GM23338 (cell line): ENCODE data around the gene FHIT. TPM values are rescaled to one million over a fixed set of nuclear protein-coding genes. Genes with fewer than 3 reads are reported as not detected.

Experiments
- ATAC-seq: fragments of 200-7000 bp; cut with Tn5 transposase; 3 replicates; pipeline ENCODE4 v1.9.1; 2020
- DNase-seq: peaks from one replicate; pipeline ENCODE4 v3.0.0-alpha.2; 2015; ENCODE audit warnings: low spot score
- H2AFZ ChIP-seq: fragments of 200-600 bp; sonication (generic); 2 replicates; pipeline ENCODE4 v1.8.0; 2016; ENCODE audit warnings: antibody characterized with exemption, mild to moderate bottlenecking, moderate library complexity
- H3F3A ChIP-seq: fragments of 200-600 bp; sonication (generic); replicated peaks from 2 replicates; pipeline ENCODE4 v1.8.0; 2017; ENCODE audit warnings: antibody characterized with exemption, mixed run types, low read depth
- H3K27ac ChIP-seq: fragments of 200-600 bp; sonication (generic); 2 replicates; pipeline ENCODE4 v1.6.1; 2016; ENCODE audit warnings: low read depth
- H3K27me3 ChIP-seq: fragments of 200-600 bp; sonication (generic); 2 replicates; pipeline ENCODE4 v1.8.0; 2016; ENCODE audit warnings: mild to moderate bottlenecking, mixed run types, moderate library complexity; ENCODE audit not compliant: insufficient read depth
- H3K36me3 ChIP-seq: fragments of 200-600 bp; sonication (generic); 2 replicates; pipeline ENCODE4 v1.8.0; 2016; ENCODE audit warnings: mild to moderate bottlenecking; ENCODE audit not compliant: insufficient read depth
- H3K4me1 ChIP-seq: fragments of 200-600 bp; sonication (generic); 2 replicates; pipeline ENCODE4 v1.8.0; 2016; ENCODE audit warnings: mild to moderate bottlenecking, moderate library complexity; ENCODE audit not compliant: insufficient read depth
- H3K4me2 ChIP-seq: fragments of 200-600 bp; sonication (generic); 2 replicates; pipeline ENCODE4 v1.7.1; 2017; ENCODE audit warnings: mixed run types
- H3K4me3 ChIP-seq: fragments of 200-600 bp; sonication (generic); 2 replicates; pipeline ENCODE4 v1.6.1; 2016; ENCODE audit warnings: mixed run types
- H3K79me2 ChIP-seq: fragments of 200-600 bp; sonication (generic); replicated peaks from 2 replicates; pipeline ENCODE4 v1.8.0; 2017; ENCODE audit warnings: mild to moderate bottlenecking; ENCODE audit not compliant: insufficient read depth
- H3K9me2 ChIP-seq: fragments of 200-600 bp; sonication (generic); 2 replicates; pipeline ENCODE4 v1.8.0; 2017; ENCODE audit not compliant: insufficient read depth
- H4K20me1 ChIP-seq: fragments of 200-600 bp; sonication (generic); replicated peaks from 2 replicates; pipeline ENCODE4 v1.8.0; 2017; ENCODE audit warnings: mild to moderate bottlenecking; ENCODE audit not compliant: insufficient read depth
- H3K27ac Mint-ChIP-seq: 2 replicates; pipeline ENCODE4 v1.8.0; 2020; ENCODE audit warnings: inconsistent platforms, mild to moderate bottlenecking, moderate library complexity, mixed read lengths
- H3K27me3 Mint-ChIP-seq: 3 replicates; pipeline ENCODE4 v1.8.0; 2022; ENCODE audit warnings: low read depth, mild to moderate bottlenecking, moderate library complexity, mixed read lengths, inconsistent platforms; ENCODE audit not compliant: insufficient read depth, poor library complexity
- H3K36me3 Mint-ChIP-seq: 3 replicates; pipeline ENCODE4 v1.8.0; 2021; ENCODE audit warnings: low read depth, mild to moderate bottlenecking, inconsistent platforms, moderate library complexity, mixed read lengths
- H3K4me1 Mint-ChIP-seq: 3 replicates; pipeline ENCODE4 v1.8.0; 2020; ENCODE audit warnings: mild to moderate bottlenecking, inconsistent platforms, mixed read lengths
- H3K4me3 Mint-ChIP-seq: 3 replicates; pipeline ENCODE4 v1.8.0; 2021; ENCODE audit warnings: moderate library complexity, mild to moderate bottlenecking, inconsistent platforms, mixed read lengths
- H3K9me3 Mint-ChIP-seq: 3 replicates; pipeline ENCODE4 v1.8.0; 2020; ENCODE audit warnings: moderate library complexity, mild to moderate bottlenecking, inconsistent platforms, mixed read lengths
- CREB1 ChIP-seq: fragments of 250-450 bp; sonication (Bioruptor Pico); IDR thresholded peaks from 2 replicates; pipeline ENCODE4 v1.5.0; 2020; ENCODE audit warnings: low read depth, mild to moderate bottlenecking, moderate library complexity
- EZH2phosphoT487 ChIP-seq: fragments of 200-600 bp; sonication (generic); IDR thresholded peaks from one replicate; pipeline ENCODE4 v1.8.1; 2018; ENCODE audit warnings: antibody characterized with exemption; ENCODE audit not compliant: unreplicated experiment
- JUNB ChIP-seq: IDR thresholded peaks from one replicate; pipeline ENCODE4 v1.6.1; 2016; ENCODE audit warnings: antibody characterized with exemption; ENCODE audit not compliant: unreplicated experiment
- STAT1 ChIP-seq: IDR thresholded peaks from one replicate; pipeline ENCODE4 v1.6.1; 2016; ENCODE audit warnings: antibody characterized with exemption; ENCODE audit not compliant: unreplicated experiment
- ZNF114 ChIP-seq: fragments of 250-450 bp; sonication (Bioruptor Pico); IDR thresholded peaks from 2 replicates; pipeline ENCODE4 v1.5.0; 2020; ENCODE audit warnings: mild to moderate bottlenecking, moderate library complexity
- polyA plus RNA-seq: library from polyadenylated mRNA; unstranded; fragments of >200 nt; fragmentation: Nextera tagmentation; extraction: Ambion mirVana; gene quantifications from 2 replicates; pipeline ENCODE4 v1.2.1, GENCODE V29; 2016
- total RNA-seq: library from RNA; depleted of rRNA; stranded (reverse); fragments of >200 nt; shearing (Covaris generic); gene quantifications from 2 replicates; pipeline ENCODE4 v1.2.3, GENCODE V29; 2014
- TF ChIP-seq, protein P1 (sequence below): fragments of 250-450 bp; sonication (Bioruptor Pico); IDR thresholded peaks from 2 replicates; pipeline ENCODE4 v1.5.0; 2020; ENCODE audit warnings: mild to moderate bottlenecking, moderate library complexity
- TF ChIP-seq, protein P2 (sequence below), 2 experiments: fragments of 200-600 bp in 1 of 2; sonication (generic) in 1 of 2; conservative IDR thresholded peaks; 2 replicates each; pipeline versions ENCODE4 v1.5.1 to v1.6.1; 2016 to 2017; ENCODE audit warnings: antibody characterized with exemption in 2 of 2, low read depth in 2 of 2, mild to moderate bottlenecking in 2 of 2, moderate library complexity in 1 of 2

FHIT gene
- total and polyA plus RNA-seq, 2 experiments from 2014 or later, result 3.0 to 8.3 TPM

DNA sequence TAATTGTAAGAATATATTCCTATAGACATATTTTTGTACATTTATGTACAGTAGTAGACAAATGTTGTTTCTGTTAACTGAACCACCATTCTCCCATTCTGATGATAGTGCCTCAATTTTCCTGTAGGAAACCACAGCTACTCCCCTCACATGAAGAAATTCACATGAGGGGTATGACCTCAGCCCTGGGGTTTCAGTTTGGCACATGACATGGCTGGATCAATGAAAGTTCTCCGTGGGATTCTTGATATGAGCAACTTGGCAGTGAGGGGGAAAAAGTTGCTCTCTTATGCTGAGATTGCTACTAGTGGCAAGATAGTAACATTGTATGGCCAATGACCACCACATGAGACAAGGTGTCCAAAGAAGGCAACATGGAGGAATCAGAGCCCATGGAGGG lies 1111.1 kb downstream of the FHIT start (continued):
- TF ChIP-seq, protein P1, sequence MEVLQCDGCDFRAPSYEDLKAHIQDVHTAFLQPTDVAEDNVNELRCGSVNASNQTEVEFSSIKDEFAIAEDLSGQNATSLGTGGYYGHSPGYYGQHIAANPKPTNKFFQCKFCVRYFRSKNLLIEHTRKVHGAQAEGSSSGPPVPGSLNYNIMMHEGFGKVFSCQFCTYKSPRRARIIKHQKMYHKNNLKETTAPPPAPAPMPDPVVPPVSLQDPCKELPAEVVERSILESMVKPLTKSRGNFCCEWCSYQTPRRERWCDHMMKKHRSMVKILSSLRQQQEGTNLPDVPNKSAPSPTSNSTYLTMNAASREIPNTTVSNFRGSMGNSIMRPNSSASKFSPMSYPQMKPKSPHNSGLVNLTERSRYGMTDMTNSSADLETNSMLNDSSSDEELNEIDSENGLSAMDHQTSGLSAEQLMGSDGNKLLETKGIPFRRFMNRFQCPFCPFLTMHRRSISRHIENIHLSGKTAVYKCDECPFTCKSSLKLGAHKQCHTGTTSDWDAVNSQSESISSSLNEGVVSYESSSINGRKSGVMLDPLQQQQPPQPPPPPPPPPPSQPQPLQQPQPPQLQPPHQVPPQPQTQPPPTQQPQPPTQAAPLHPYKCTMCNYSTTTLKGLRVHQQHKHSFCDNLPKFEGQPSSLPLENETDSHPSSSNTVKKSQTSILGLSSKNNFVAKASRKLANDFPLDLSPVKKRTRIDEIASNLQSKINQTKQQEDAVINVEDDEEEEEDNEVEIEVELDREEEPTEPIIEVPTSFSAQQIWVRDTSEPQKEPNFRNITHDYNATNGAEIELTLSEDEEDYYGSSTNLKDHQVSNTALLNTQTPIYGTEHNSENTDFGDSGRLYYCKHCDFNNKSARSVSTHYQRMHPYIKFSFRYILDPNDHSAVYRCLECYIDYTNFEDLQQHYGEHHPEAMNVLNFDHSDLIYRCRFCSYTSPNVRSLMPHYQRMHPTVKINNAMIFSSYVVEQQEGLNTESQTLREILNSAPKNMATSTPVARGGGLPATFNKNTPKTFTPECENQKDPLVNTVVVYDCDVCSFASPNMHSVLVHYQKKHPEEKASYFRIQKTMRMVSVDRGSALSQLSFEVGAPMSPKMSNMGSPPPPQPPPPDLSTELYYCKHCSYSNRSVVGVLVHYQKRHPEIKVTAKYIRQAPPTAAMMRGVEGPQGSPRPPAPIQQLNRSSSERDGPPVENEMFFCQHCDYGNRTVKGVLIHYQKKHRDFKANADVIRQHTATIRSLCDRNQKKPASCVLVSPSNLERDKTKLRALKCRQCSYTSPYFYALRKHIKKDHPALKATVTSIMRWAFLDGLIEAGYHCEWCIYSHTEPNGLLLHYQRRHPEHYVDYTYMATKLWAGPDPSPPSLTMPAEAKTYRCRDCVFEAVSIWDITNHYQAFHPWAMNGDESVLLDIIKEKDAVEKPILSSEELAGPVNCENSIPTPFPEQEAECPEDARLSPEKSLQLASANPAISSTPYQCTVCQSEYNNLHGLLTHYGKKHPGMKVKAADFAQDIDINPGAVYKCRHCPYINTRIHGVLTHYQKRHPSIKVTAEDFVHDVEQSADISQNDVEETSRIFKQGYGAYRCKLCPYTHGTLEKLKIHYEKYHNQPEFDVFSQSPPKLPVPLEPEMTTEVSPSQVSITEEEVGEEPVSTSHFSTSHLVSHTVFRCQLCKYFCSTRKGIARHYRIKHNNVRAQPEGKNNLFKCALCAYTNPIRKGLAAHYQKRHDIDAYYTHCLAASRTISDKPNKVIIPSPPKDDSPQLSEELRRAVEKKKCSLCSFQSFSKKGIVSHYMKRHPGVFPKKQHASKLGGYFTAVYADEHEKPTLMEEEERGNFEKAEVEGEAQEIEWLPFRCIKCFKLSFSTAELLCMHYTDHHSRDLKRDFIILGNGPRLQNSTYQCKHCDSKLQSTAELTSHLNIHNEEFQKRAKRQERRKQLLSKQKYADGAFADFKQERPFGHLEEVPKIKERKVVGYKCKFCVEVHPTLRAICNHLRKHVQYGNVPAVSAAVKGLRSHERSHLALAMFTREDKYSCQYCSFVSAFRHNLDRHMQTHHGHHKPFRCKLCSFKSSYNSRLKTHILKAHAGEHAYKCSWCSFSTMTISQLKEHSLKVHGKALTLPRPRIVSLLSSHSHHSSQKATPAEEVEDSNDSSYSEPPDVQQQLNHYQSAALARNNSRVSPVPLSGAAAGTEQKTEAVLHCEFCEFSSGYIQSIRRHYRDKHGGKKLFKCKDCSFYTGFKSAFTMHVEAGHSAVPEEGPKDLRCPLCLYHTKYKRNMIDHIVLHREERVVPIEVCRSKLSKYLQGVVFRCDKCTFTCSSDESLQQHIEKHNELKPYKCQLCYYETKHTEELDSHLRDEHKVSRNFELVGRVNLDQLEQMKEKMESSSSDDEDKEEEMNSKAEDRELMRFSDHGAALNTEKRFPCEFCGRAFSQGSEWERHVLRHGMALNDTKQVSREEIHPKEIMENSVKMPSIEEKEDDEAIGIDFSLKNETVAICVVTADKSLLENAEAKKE (CRISPR knock-in tag), result no peak
- TF ChIP-seq EZH2phosphoT487 (no peak), ZNF114 (no peak)
- TF ChIP-seq, protein P2, sequence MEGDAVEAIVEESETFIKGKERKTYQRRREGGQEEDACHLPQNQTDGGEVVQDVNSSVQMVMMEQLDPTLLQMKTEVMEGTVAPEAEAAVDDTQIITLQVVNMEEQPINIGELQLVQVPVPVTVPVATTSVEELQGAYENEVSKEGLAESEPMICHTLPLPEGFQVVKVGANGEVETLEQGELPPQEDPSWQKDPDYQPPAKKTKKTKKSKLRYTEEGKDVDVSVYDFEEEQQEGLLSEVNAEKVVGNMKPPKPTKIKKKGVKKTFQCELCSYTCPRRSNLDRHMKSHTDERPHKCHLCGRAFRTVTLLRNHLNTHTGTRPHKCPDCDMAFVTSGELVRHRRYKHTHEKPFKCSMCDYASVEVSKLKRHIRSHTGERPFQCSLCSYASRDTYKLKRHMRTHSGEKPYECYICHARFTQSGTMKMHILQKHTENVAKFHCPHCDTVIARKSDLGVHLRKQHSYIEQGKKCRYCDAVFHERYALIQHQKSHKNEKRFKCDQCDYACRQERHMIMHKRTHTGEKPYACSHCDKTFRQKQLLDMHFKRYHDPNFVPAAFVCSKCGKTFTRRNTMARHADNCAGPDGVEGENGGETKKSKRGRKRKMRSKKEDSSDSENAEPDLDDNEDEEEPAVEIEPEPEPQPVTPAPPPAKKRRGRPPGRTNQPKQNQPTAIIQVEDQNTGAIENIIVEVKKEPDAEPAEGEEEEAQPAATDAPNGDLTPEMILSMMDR (conservative IDR thresholded peaks at IDR 0.05; ENCODE audit: low read depth in 2 of 2), result no peak

DNA sequence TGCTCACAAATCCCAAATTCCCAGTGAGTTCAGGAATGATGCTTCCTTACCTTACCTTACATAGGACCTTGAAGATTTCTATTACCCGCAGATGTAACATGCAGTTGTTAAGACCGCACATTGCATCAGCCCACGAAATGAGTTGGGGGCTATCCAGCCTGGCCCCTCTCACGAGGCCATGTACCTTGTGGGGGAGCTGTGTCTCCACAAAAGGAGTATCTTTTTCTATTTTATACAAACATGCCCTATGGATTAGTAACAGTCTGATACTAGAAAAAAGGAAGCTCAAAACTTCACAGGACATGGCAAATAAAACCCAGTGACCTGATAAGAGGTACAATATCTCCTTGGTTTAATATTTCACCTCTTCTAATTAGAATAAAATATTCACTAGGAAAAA lies 1114.7 kb downstream of the FHIT start:
- Histone ChIP-seq H3K4me2 (no peak overlapping the region), H3K27ac (no peak overlapping the region), H3K4me3 (no peak overlapping the region), H3F3A (no peaks in the 10 kb centered on the region), H4K20me1 (no peaks in the 10 kb centered on the region), H3K79me2 (no peaks in the 10 kb centered on the region), H2AFZ (no peak overlapping the region; the same call in 1 of the 2 replicates), H3K4me1 (peaks cover under 1% of the 10 kb centered on the region; the same call in 1 of the 2 replicates), H3K27me3 (no peaks in the 10 kb centered on the region), H3K9me2 (peaks cover 7% of the 10 kb centered on the region; the same call in 1 of the 2 replicates), H3K36me3 (no peaks in the 10 kb centered on the region)
- ATAC-seq, result no peak
- TF ChIP-seq CREB1 (CRISPR knock-in tag), result no peak
- TF ChIP-seq STAT1, result no peak
- no peak for TF ChIP-seq JUNB
- TF ChIP-seq, protein P2 (conservative IDR thresholded peaks at IDR 0.05; ENCODE audit: low read depth in 2 of 2), result peak; percentile 22 to 46
- H3K27me3 Mint-ChIP-seq, result peaks cover 5% of the 10 kb centered on the region
- no peaks in the 10 kb centered on the region for H3K36me3 Mint-ChIP-seq
- 0 out of 2 replicates have a peak overlapping the region, but pooled peaks have one; percentile 32 for H3K27ac Mint-ChIP-seq
- no peaks in the 10 kb centered on the region for H3K9me3 Mint-ChIP-seq
- no peak overlapping the region for H3K4me3 Mint-ChIP-seq
- H3K4me1 Mint-ChIP-seq, result peaks cover 11% of the 10 kb centered on the region; the same call in 2 of the 3 replicates
- no peak for DNase-seq
